H1 (cell line): Measurements from ENCODE around the gene APH1B. TPM values are rescaled to one million over a fixed set of nuclear protein-coding genes. Genes with fewer than 3 reads are reported as not detected.

Source experiments
- SIX5 ChIP-seq: IDR thresholded peaks from 2 replicates; pipeline ENCODE4 v1.6.1; 2011; ENCODE audit warnings: mild to moderate bottlenecking, low read depth, low read length
- polyA plus RNA-seq, 7 experiments: library from polyadenylated mRNA; depleted of rRNA in 3 of 7; stranded (reverse) in 5 of 7; unstranded in 2 of 7; fragments of >200 nt in 5 of 7; fragments of 200-250 nt in 2 of 7; gene quantifications; 1 replicate in 5 of 7; 2 replicates in 1 of 7; 4 replicates in 1 of 7; pipeline versions ENCODE4 v1.2.1 to v1.2.3, GENCODE V29; 2011 to 2013; ENCODE audit warnings: missing spikeins in 2 of 7, mixed read lengths in 2 of 7
- total RNA-seq: library from RNA; stranded (reverse); fragmentation: NEBNext Ultra II Directional; extraction: Animal tissue kit (Norgen Biotek cat#: 25700); gene quantifications from 2 replicates; pipeline ENCODE4 v1.2.1, GENCODE V29; 2021

Gene APH1B
- total and polyA plus RNA-seq, 2 of the 8 experiments (the other 6 are each of a cell fraction or from before 2014, with no cell fraction given) = 11.5 to 22.9 TPM

GRCh38 chr15:63283126-63283525, 5.7 kb downstream of the APH1B start (continued):
- TF ChIP-seq SIX5 = no peak
